Esophagus (tissue), 2 donors: Measurements from ENCODE around the gene ARL8B. TPM values are rescaled to one million over a fixed set of nuclear protein-coding genes. Genes with fewer than 3 reads are reported as not detected.

Experiments
- H3K27ac ChIP-seq, 2 donors: one replicate each; pipeline ENCODE4 v1.5.1; 2013; ENCODE audit warnings: low read depth in 2 of 2, mild to moderate bottlenecking in 2 of 2, inconsistent platforms in 1 of 2, low read length in 1 of 2, moderate library complexity in 1 of 2
- H3K27me3 ChIP-seq, 2 donors: one replicate each; pipeline ENCODE4 v1.6.1; 2013; ENCODE audit warnings: low read length in 2 of 2, control low read depth in 1 of 2, mild to moderate bottlenecking in 1 of 2; ENCODE audit not compliant: insufficient read depth in 2 of 2, control insufficient read depth in 1 of 2
- H3K36me3 ChIP-seq, 2 donors: one replicate each; pipeline ENCODE4 v1.6.1; 2013; ENCODE audit warnings: low read length in 1 of 2; ENCODE audit not compliant: control insufficient read depth in 2 of 2, insufficient read depth in 2 of 2
- H3K4me1 ChIP-seq, 2 donors: one replicate each; pipeline ENCODE4 v1.6.1; 2013; ENCODE audit warnings: low read length in 1 of 2; ENCODE audit not compliant: control insufficient read depth in 2 of 2, insufficient read depth in 2 of 2
- H3K4me3 ChIP-seq, 2 donors: one replicate each; pipeline ENCODE4 v1.5.1; 2013; ENCODE audit warnings: low read length in 2 of 2, mild to moderate bottlenecking in 2 of 2, low read depth in 1 of 2, moderate library complexity in 1 of 2
- H3K9me3 ChIP-seq, 2 donors: one replicate each; pipeline ENCODE4 v1.6.1; 2013; ENCODE audit warnings: mild to moderate bottlenecking in 2 of 2, low read depth in 1 of 2, low read length in 1 of 2, moderate library complexity in 1 of 2; ENCODE audit not compliant: control insufficient read depth in 2 of 2, insufficient read depth in 1 of 2
- WGBS, 2 donors: extraction: QIAGEN DNeasy Blood & Tissue Kit; methylation state at CpG; one replicate each; pipeline ENCODE4 v1.1.7; 2013; 5-methylcytosine and 5-hydroxymethylcytosine counted together
- polyA plus RNA-seq, 2 donors: library from polyadenylated mRNA; stranded (reverse); fragments of 200-250 nt; gene quantifications; one replicate each; pipeline ENCODE4 v1.2.3, GENCODE V29; 2013
- donor health status: healthy with polysubstance abuse.
- donor health status: Bipolar disorder and iron deficiency.

The ARL8B gene
- polyA plus RNA-seq, 2 donors: 45.5 to 50.8 TPM

GRCh38 chr3:5155241-5155640, 33.1 kb downstream of the ARL8B start:
- Histone ChIP-seq H3K27me3 (no peaks in the 10 kb centered on the region), H3K9me3 (no peaks in the 10 kb centered on the region), H3K4me1 (peaks cover 0 to 3% of the 10 kb centered on the region in 2 donors), H3K36me3 (no peaks in the 10 kb centered on the region), H3K4me3 (no peak overlapping the region), H3K27ac (no peak overlapping the region)

DNA sequence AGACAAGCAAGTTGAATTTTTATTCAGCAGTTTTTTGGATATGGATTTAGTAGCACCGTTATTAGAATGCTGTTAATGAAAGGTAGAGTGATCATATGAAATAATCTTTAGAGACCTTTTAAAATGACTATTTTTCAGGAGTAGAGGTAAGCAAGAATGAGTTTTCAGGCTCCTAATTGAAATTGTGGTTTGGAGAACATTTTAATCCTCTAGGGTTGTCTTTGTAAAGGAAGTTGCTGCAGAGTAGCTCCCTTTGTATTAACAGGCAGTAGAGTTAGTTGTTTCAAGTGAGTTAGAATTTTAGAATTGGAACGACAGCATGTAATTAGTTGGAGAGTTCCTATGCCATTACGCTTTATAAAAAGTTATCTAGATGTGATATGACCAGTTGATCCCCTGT, 38.2 kb downstream of the ARL8B start:
- Histone ChIP-seq H3K27me3 (no peaks in the 10 kb centered on the region), H3K9me3 (no peaks in the 10 kb centered on the region), H3K27ac (no peak overlapping the region), H3K4me1 (peaks cover 0 to 2% of the 10 kb centered on the region in 2 donors), H3K36me3 (no peaks in the 10 kb centered on the region), H3K4me3 (no peak overlapping the region)
- 75 to 86% methylated on average over 3 of the region's 3 CpGs for WGBS, 2 donors

DNA sequence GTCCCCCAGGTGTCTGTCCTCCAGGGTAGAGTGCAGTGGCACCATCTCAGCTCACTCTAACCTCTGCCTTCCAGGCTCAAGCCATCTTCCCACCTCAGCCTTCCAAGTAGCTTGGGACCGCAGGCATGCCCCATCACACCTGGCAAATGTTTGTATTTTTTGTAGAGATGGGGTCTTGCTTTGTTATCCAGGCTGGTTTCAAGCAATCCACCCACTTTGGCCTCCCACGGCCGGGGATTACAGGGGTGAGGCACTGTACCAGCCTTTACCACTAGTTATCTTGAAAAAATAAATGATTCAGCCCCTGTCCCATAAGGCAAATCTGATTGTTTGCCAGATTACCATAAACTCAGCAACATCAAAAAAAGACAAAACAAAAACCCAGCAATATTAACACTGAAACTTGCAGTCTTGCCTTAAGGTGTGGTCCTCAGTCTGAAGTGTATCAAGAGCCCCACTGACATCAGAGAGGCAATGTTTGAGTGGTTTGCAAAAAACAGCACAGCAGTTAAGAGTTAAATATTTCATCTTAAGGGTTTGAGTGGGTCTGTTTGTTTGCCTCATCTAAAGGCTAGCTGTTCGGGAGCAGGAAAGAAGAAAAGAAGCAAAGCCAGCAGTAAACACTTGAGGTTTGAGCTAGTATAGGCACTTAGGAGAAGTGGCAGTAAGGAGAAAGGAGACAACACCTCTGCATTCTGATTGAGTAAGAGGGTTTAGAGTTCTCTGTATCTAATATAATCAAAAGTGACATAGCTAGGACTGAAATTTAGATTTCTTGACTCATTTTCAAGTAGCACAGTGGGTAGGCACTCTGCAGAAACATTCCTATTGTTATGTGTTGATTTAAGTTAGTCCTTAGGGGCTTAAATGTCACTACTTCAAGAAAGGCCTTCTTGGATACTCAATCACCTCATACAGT, 39.1 kb downstream of the ARL8B start:
- H3K27ac ChIP-seq: peak overlapping the region in 1 of 2 donors; percentile 15
- no peak overlapping the region for H3K4me3 ChIP-seq
- WGBS, 2 donors: 47 to 56% methylated on average over 4 of the region's 4 CpGs
- no peaks in the 10 kb centered on the region for H3K9me3 ChIP-seq
- H3K27me3 ChIP-seq: no peaks in the 10 kb centered on the region
- H3K36me3 ChIP-seq: no peaks in the 10 kb centered on the region
- peaks cover 0 to 2% of the 10 kb centered on the region in 2 donors for H3K4me1 ChIP-seq

GRCh38 chr3:5162102-5162501, 40.0 kb downstream of the ARL8B start:
- Histone ChIP-seq H3K27ac (no peak overlapping the region), H3K36me3 (no peaks in the 10 kb centered on the region), H3K27me3 (no peaks in the 10 kb centered on the region), H3K9me3 (no peaks in the 10 kb centered on the region), H3K4me3 (no peak overlapping the region), H3K4me1 (peaks cover 0 to 2% of the 10 kb centered on the region in 2 donors)
- WGBS, 2 donors: 57 to 68% methylated on average over 1 of the region's 1 CpG

- WGBS, 2 donors: 89 to 95% methylated on average over 4 of the region's 4 CpGs
- H3K9me3 ChIP-seq: no peaks in the 10 kb centered on the region
- H3K27me3 ChIP-seq: no peaks in the 10 kb centered on the region
- H3K4me3 ChIP-seq: no peak overlapping the region
- peaks cover 0 to 2% of the 10 kb centered on the region in 2 donors for H3K4me1 ChIP-seq
- H3K27ac ChIP-seq: no peak overlapping the region
- H3K36me3 ChIP-seq: no peaks in the 10 kb centered on the region
Observed at GRCh38 chr3:5165698-5166097, 43.6 kb downstream of the ARL8B start.

- Histone ChIP-seq H3K27ac (no peak overlapping the region), H3K4me3 (no peak overlapping the region), H3K27me3 (no peaks in the 10 kb centered on the region), H3K4me1 (peaks cover 0 to 2% of the 10 kb centered on the region in 2 donors), H3K9me3 (no peaks in the 10 kb centered on the region), H3K36me3 (no peaks in the 10 kb centered on the region)
- WGBS, 2 donors: 67 to 74% methylated on average over 2 of the region's 2 CpGs
Observed at GRCh38 chr3:5166846-5167245, 44.8 kb downstream of the ARL8B start.

- Histone ChIP-seq H3K4me1 (no peaks in the 10 kb centered on the region), H3K9me3 (no peaks in the 10 kb centered on the region), H3K4me3 (no peak overlapping the region), H3K27me3 (no peaks in the 10 kb centered on the region), H3K27ac (no peak overlapping the region), H3K36me3 (peaks cover 2 to 4% of the 10 kb centered on the region in 2 donors)
- 90 to 96% methylated on average over 4 of the region's 4 CpGs for WGBS, 2 donors
Observed at GRCh38 chr3:5168110-5168509, 46.0 kb downstream of the ARL8B start.

DNA sequence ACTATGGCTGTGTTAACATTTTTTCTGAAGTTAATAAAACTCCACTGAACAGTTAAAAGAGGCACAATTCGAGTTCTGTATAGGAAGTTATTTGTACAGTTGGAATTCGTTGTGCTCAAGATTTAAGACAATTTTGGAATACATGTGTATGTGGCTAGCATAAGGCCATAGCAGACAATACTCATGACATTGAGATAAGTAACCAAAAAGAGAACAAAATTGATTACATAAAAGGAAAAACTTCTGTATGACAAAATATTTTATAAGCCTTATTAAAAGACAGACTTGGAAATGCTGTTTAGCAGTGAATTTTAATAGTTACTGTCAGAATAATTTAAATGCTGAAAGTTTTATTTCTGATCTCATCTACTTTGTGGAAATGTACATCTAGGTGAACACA, 47.7 kb downstream of the ARL8B start:
- 60 to 77% methylated on average over 2 of the region's 2 CpGs for WGBS, 2 donors

GRCh38 chr3:5170975-5171374, 48.9 kb downstream of the ARL8B start:
- Histone ChIP-seq H3K27me3 (no peaks in the 10 kb centered on the region), H3K27ac (no peak overlapping the region), H3K4me1 (no peaks in the 10 kb centered on the region), H3K36me3 (peaks cover 4 to 8% of the 10 kb centered on the region in 2 donors), H3K4me3 (no peak overlapping the region), H3K9me3 (no peaks in the 10 kb centered on the region)
- WGBS, 2 donors: 93 to 94% methylated on average over 5 of the region's 5 CpGs

More for the DNA sequence above, 47.7 kb downstream of the ARL8B start:
- H3K9me3 ChIP-seq: no peaks in the 10 kb centered on the region
- no peaks in the 10 kb centered on the region for H3K27me3 ChIP-seq
- no peaks in the 10 kb centered on the region for H3K4me1 ChIP-seq
- H3K36me3 ChIP-seq: peaks cover 4 to 5% of the 10 kb centered on the region in 2 donors
- no peak overlapping the region for H3K4me3 ChIP-seq
- H3K27ac ChIP-seq: no peak overlapping the region

- 95 to 98% methylated on average over 4 of the region's 4 CpGs for WGBS, 2 donors
- Histone ChIP-seq H3K27ac (no peak overlapping the region), H3K9me3 (no peaks in the 10 kb centered on the region), H3K4me3 (no peak overlapping the region), H3K4me1 (no peaks in the 10 kb centered on the region), H3K27me3 (no peaks in the 10 kb centered on the region), H3K36me3 (peaks cover 4 to 11% of the 10 kb centered on the region in 2 donors)
Observed at GRCh38 chr3:5172018-5172417, 49.9 kb downstream of the ARL8B start.
